MCF 10A (cell line): ENCODE results near the gene FOXP1. TPM values are rescaled to one million over a fixed set of nuclear protein-coding genes. Genes with fewer than 3 reads are reported as not detected.

Experiments
- BruUV-seq: library from RNA; stranded (reverse); fragments of 400-500 nt; replicated peaks from 2 replicates; lab custom pipeline; 2021; lab: Mats Ljungman, UMichigan
- CTCF ChIA-PET: fragments of 300-600 bp; sonication (Branson Sonifier 250); formaldehyde crosslinking; extraction: SDS; loops from one replicate; lab custom pipeline; 2021; ENCODE audit warnings: antibody characterized with exemption, inconsistent platforms; lab: Yijun Ruan, JAX
- POLR2A ChIA-PET: fragments of 300-600, 350-650 bp; sonication (Branson Sonifier 250); formaldehyde crosslinking; extraction: SDS; loops from one replicate; lab custom pipeline; 2020; ENCODE audit warnings: antibody characterized with exemption, inconsistent platforms; lab: Yijun Ruan, JAX
- DNase-seq: peaks from one replicate; pipeline ENCODE4 v3.0.0-alpha.2; 2018; ENCODE audit not compliant: unreplicated experiment
- H3K27ac Mint-ChIP-seq: one replicate; pipeline ENCODE4 v1.8.0; 2022; ENCODE audit warnings: mild to moderate bottlenecking, low read depth, mixed read lengths; ENCODE audit not compliant: unreplicated experiment
- H3K27me3 Mint-ChIP-seq: one replicate; pipeline ENCODE4 v1.8.0; 2022; ENCODE audit warnings: mixed read lengths; ENCODE audit not compliant: insufficient read depth, unreplicated experiment
- H3K36me3 Mint-ChIP-seq: one replicate; pipeline ENCODE4 v1.8.0; 2022; ENCODE audit warnings: mild to moderate bottlenecking, moderate library complexity, mixed read lengths; ENCODE audit not compliant: insufficient read depth, unreplicated experiment
- H3K4me1 Mint-ChIP-seq: one replicate; pipeline ENCODE4 v1.8.0; 2022; ENCODE audit warnings: mixed read lengths; ENCODE audit not compliant: insufficient read depth, unreplicated experiment
- H3K4me3 Mint-ChIP-seq: one replicate; pipeline ENCODE4 v1.8.0; 2022; ENCODE audit warnings: mild to moderate bottlenecking, moderate library complexity, mixed read lengths; ENCODE audit not compliant: unreplicated experiment
- H3K9me3 Mint-ChIP-seq: one replicate; pipeline ENCODE4 v1.8.0; 2022; ENCODE audit warnings: mixed read lengths; ENCODE audit not compliant: unreplicated experiment
- intact Hi-C: fragments of 100-400 bp; cut with micrococcal nuclease; formaldehyde crosslinking; loops from 2 replicates; pipeline ENCODE4 v1.14.1; 2022
- total RNA-seq: library from RNA; stranded (reverse); gene quantifications from 2 replicates; pipeline ENCODE4 v1.2.3, GENCODE V29; 2022
- TF ChIP-seq, protein P1 (sequence below): fragments of 200-600 bp; IDR thresholded peaks from one replicate; pipeline ENCODE4 v1.8.0; 2022; ENCODE audit warnings: antibody characterized with exemption, mild to moderate bottlenecking; ENCODE audit not compliant: unreplicated experiment

FOXP1 gene
- total RNA-seq, 1 experiment from 2014 or later = 49.0 TPM

DNA sequence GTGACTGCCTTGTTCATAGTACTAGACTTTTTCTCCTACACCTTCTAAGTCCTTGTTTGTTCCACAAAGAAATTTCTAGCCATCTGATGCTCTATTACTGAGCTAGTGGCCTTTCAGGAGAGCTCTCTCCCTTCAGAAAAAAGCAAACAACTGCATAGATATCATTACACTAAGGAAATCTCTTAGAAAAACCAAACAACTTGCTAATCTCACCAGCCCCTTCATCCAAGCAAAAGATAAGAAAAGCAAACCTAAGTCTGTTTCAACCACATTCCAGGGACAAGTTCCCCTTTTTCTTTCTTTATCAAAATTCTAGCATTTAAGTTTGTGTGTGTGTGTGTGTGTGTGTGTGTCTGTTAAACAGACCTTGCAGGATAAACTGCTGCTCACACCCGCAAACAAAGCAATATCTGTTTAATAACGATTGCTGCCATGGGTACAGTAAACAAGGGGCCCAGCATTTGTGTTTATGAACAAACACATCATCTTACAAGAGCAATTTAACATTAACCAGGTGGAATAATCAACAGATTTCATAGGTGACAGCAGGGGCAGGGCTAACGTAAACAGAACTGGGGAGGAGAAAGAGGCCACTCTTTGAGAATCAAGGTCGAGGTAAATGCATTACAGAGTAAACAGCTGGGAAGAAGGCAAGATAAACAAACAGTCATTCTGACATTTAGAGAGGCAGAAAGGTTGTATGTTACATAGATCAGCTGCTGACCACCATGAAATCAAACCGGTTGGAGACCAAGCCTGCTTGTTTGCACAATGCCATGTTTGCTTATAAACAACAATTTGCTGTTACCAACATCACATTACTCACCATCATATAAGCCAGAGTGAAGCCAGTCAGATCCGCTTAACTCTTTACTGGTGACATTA, 375.1 kb downstream of the FOXP1 start:
- BruUV-seq = no TSS peak
- Mint-ChIP-seq H3K4me3 (no peak overlapping the region), H3K27me3 (no peaks in the 10 kb centered on the region), H3K27ac (peak overlapping the region; percentile 72), H3K4me1 (peaks cover 25% of the 10 kb centered on the region), H3K9me3 (no peaks in the 10 kb centered on the region), H3K36me3 (no peaks in the 10 kb centered on the region)
- intact Hi-C loops = no loop called here
- TF ChIP-seq, protein P1, sequence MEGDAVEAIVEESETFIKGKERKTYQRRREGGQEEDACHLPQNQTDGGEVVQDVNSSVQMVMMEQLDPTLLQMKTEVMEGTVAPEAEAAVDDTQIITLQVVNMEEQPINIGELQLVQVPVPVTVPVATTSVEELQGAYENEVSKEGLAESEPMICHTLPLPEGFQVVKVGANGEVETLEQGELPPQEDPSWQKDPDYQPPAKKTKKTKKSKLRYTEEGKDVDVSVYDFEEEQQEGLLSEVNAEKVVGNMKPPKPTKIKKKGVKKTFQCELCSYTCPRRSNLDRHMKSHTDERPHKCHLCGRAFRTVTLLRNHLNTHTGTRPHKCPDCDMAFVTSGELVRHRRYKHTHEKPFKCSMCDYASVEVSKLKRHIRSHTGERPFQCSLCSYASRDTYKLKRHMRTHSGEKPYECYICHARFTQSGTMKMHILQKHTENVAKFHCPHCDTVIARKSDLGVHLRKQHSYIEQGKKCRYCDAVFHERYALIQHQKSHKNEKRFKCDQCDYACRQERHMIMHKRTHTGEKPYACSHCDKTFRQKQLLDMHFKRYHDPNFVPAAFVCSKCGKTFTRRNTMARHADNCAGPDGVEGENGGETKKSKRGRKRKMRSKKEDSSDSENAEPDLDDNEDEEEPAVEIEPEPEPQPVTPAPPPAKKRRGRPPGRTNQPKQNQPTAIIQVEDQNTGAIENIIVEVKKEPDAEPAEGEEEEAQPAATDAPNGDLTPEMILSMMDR = no peak
- CTCF ChIA-PET = interaction anchor here (0.5 to 0.6 kb wide), 2 partner anchors 102 to 109 kb away, joined by 3 to 4 read pairs; no protein-coding TSS in a partner anchor
- POLR2A ChIA-PET = no interaction called here
- DNase-seq = peak; percentile 18

DNA sequence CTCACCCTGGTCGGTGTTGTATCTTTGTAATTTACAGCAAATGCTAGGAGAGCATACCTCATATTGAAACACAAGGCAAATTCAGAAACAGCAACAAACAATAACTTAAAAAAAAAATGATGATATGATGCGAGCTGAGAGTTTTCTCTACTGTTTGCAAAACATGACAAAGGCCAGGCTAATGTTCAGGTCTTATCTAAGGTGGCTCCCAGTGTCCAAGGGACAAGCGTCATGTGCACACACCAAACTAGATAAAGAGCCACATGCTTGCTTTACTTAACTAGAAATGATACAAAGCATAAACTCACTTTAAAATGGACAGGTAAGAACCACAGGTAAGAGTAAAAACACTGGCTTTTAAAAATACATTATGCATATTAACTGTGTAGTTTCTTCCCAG, 375.9 kb downstream of the FOXP1 start:
- Mint-ChIP-seq H3K27me3 (no peaks in the 10 kb centered on the region), H3K36me3 (no peaks in the 10 kb centered on the region), H3K4me3 (no peak overlapping the region), H3K27ac (peak overlapping the region; percentile 72), H3K4me1 (peaks cover 25% of the 10 kb centered on the region), H3K9me3 (no peaks in the 10 kb centered on the region)
- CTCF ChIA-PET = interaction anchor here (0.6 kb wide), 1 partner anchor 110 kb away, joined by 3 read pairs; no protein-coding TSS in a partner anchor
- no peak for DNase-seq
- TF ChIP-seq, protein P1 = no peak
- no TSS peak for BruUV-seq
- POLR2A ChIA-PET = no interaction called here
- intact Hi-C loops = no loop called here

DNA sequence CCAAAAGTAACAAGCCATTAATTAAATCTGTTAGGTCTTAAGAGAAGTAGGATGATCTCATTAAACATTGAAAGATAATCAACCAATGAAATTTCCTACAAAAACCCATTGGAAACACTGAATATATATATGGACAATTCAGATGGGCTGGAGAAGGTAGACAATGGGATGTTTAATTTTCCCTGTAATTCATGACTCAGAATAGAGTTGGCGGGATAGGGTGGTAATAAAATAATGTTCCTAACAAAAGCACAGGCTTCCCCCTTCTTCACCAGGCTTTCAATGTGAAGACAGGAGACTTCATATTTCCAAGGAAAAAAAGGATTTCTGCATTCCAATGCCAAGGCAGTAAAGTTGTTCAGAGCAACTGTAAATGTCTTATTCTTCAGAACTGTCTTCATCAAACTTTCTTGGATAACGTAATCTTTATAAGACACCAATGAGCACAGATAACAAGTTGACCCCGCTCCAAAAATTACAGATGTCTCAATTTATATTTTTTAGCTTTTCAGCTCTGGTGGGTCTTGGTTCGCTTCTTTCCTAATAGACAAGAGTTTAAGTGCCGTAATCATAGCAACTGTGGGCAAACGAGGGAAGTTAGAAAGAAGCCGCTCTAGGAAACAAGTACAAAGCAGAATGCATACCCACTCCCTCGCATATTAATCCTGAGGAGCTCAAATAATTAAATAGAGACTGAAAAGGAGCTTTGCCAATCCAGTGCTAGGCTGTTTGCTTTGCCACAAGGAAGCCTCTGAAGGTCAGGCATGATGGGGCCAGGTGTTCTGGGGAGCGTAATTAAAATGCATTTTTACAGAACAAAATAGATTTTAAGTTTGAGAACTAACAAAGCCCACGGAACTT, 377.0 kb downstream of the FOXP1 start:
- CTCF ChIA-PET = interaction anchor here (0.5 to 1.0 kb wide), 6 partner anchors 8 to 580 kb away, joined by 3 to 7 read pairs (median 3); no protein-coding TSS in a partner anchor
- Mint-ChIP-seq H3K4me3 (no peak overlapping the region), H3K36me3 (no peaks in the 10 kb centered on the region), H3K27ac (no peak overlapping the region), H3K9me3 (no peaks in the 10 kb centered on the region), H3K27me3 (no peaks in the 10 kb centered on the region), H3K4me1 (peaks cover 31% of the 10 kb centered on the region)
- intact Hi-C loops = no loop called here
- POLR2A ChIA-PET = interaction anchor here (0.6 kb wide), 1 partner anchor 149 kb away, joined by 3 read pairs; no protein-coding TSS in a partner anchor
- no peak for DNase-seq
- TF ChIP-seq, protein P1 = no peak
- BruUV-seq = no TSS peak
